GM21528 (cell line): ENCODE measurements around the gene STIM1.
"Not testable (repeated sequence)": the region's sequence is repeated elsewhere in the genome, so short reads cannot be mapped to it uniquely, and the experiment has no call there.

ENCODE experiments used
- ATAC-seq: cut with Tn5 transposase; IDR thresholded peaks from one replicate; pipeline ENCODE4 v1.9.1; 2021; ENCODE audit warnings: mild to moderate bottlenecking, moderate library complexity; ENCODE audit not compliant: unreplicated experiment, low FRiP score

The STIM1 gene

GRCh38 chr11:4006946-4007680 lies 151.6 kb downstream of the STIM1 start:
- ATAC-seq = no peak

- no peak for ATAC-seq
Observed at GRCh38 chr11:4008116-4008515, 152.7 kb downstream of the STIM1 start.

- not testable (repeated sequence) for ATAC-seq
Observed at GRCh38 chr11:4016602-4017001, 161.1 kb downstream of the STIM1 start.

GRCh38 chr11:4017129-4017528 lies 161.7 kb downstream of the STIM1 start:
- no peak for ATAC-seq

- no peak for ATAC-seq
Observed at GRCh38 chr11:4018641-4019040, 163.2 kb downstream of the STIM1 start.

- ATAC-seq = no peak
Observed at GRCh38 chr11:4019891-4020290, 164.4 kb downstream of the STIM1 start.

GRCh38 chr11:4022669-4023068 lies 167.2 kb downstream of the STIM1 start:
- no peak for ATAC-seq

- no peak for ATAC-seq
Observed at GRCh38 chr11:4025248-4025966, 169.9 kb downstream of the STIM1 start.

- no peak for ATAC-seq
Observed at GRCh38 chr11:4025967-4026324, 170.5 kb downstream of the STIM1 start.

GRCh38 chr11:4026389-4026788 lies 170.9 kb downstream of the STIM1 start:
- no peak for ATAC-seq

GRCh38 chr11:4027746-4028145 lies 172.3 kb downstream of the STIM1 start:
- ATAC-seq = no peak

- ATAC-seq = no peak
Observed at GRCh38 chr11:4030197-4030596, 174.7 kb downstream of the STIM1 start.

- ATAC-seq = no peak
Observed at GRCh38 chr11:4032097-4032496, 176.6 kb downstream of the STIM1 start.

- no peak for ATAC-seq
Observed at GRCh38 chr11:4035985-4036384, 180.5 kb downstream of the STIM1 start.

- no peak for ATAC-seq
Observed at GRCh38 chr11:4039011-4039410, 183.5 kb downstream of the STIM1 start.

GRCh38 chr11:4040461-4040860 lies 185.0 kb downstream of the STIM1 start:
- ATAC-seq = no peak

- no peak for ATAC-seq
Observed at GRCh38 chr11:4041731-4042391, 186.4 kb downstream of the STIM1 start.

GRCh38 chr11:4044976-4045646 lies 189.6 kb downstream of the STIM1 start:
- no peak for ATAC-seq

- ATAC-seq = no peak
Observed at GRCh38 chr11:4048340-4048739, 192.9 kb downstream of the STIM1 start.

- ATAC-seq = no peak
Observed at GRCh38 chr11:4049006-4049405, 193.5 kb downstream of the STIM1 start.

- ATAC-seq = no peak
Observed at GRCh38 chr11:4050138-4050537, 194.7 kb downstream of the STIM1 start.
